Hematopoietic multipotent progenitor cell treated with erythropoietin and hydrocortisone succinate and interleukin-3 and kit ligand, for 15 days (in vitro differentiated cells): ENCODE data around the gene RABL2B.
"Not testable (repeated sequence)": the region's sequence is repeated elsewhere in the genome, so short reads cannot be mapped to it uniquely, and the experiment has no call there.

Experiments
- DNase-seq: peaks from one replicate; pipeline ENCODE4 v3.0.0-alpha.2; 2015; ENCODE audit warnings: low spot score

Gene RABL2B

DNA sequence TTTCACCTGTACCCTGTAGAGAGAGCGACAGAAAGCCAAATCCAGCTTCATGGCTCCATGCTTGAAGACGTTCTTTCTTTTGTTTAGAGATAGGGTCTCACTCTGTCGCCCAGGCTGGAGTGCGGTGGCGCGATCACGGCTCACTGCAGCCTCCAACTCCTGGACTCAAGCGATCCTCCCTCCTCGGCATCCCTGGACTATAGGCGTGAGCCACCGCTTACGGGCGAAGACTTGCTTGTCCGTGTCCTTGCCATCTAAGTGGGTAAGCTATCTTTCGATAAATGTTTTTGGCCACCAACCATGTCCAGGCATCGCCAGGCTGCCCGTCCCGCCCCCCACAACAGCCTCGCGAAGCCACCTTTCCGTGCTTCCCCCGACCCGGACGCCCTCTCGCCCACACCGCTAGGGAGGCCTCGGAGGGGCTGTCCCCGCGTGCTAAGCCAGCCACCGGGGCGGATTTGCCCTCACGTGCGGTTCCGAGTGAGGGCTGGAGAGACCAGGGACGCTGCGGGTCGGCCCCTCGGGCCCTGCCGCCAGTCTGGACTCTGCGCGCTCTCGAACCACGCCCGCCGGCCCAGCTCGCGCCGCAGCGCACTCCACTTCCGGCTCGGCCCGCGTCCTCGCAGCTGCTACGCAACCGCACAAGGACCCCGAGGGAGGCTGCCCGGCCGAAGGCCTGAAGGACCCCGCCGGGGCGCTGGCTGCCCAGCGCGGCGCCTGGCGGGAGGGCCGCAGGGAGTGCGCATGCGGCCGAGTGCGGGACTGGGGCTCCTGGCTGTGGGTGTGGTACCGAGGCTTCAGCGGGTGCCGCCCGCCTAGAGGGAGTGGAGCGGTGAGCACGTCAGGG, at the start of gene RABL2B:
RABL2B (minus strand) TSS at position 604 of the 847 bp plus-strand sequence. CDS start 1,342 bp downstream, outside the sequence.
- peak; percentile 90 for DNase-seq

DNA sequence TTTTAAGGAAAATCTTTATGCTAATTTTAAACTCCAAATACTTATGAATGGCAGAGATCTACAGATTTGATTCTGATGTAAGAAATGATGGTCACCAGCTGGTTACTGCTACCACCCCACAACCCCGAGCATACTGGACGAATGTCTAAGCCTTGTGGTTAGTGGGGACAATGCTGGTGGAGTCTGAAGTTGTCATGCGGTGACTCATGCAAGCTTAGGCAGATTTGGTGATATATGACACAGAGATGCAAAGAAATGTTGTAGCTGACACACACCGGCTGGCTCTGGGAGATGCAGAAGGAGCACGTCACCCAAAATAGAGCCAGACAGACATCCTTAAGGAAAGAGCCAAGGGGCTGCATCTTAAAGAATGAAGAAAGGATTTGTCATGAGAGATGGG, 3.5 kb upstream of the RABL2B start:
- DNase-seq = not testable (repeated sequence)

DNA sequence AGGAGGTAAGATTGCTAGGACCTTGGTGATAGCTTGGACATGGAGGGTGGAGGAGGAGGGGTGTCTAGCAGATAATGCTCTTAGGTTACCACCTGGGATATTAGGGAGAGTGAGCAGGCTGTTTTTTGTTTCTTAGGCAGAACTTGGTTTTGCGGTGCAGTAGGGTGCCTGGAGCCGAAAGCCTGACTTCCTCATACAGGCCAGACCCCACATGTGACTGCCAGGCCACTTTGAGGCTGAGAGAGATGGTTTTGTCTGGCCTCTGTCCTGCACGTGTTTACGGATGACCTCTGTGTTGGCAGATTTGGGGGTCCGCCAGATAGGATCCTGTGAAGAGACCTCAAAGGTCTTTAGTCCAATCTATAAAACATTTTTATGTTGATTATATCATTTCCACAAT, 1.9 kb upstream of the RABL2B start:
- not testable (repeated sequence) for DNase-seq

DNA sequence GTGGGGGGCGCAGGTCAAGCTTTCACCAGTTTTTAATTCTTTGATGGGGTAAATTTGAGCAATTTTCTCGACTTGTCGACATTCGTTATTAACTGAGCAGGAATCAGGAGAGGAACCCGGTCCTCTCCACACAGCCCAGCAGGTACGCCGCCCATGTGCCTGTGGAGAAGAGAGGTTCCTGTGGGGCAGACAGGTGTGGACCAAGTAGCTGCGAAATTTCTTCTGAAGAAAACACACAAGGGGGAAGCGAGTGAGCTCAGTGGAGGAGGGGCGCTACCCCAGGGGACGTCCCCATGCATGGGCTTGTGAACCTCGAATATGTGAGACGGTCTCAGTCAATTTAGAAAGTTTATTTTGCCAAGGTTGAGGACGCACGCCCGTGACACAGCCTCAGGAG, 442 bp upstream of the RABL2B start:
- DNase-seq = not testable (repeated sequence)

DNA sequence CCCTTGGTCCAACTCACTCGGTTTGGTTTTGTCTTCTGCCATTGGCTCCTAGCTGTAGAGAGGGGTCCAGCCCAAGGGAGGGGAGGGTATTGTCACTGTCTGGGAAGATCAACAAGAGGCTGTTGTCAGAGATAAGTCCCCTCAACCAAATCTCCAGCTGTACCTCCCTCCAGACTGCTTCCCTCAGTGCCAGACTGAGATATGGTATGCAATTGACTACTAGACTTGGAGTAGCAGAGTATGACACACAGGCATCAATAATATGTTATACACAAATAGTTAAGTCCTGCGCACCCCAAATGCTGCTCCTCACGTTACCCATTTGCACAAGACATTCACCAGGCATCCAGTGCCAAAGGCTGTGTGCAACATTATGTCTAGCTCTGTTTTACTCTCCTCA, 1.2 kb downstream of the RABL2B start:
- peak; percentile 2 for DNase-seq

DNA sequence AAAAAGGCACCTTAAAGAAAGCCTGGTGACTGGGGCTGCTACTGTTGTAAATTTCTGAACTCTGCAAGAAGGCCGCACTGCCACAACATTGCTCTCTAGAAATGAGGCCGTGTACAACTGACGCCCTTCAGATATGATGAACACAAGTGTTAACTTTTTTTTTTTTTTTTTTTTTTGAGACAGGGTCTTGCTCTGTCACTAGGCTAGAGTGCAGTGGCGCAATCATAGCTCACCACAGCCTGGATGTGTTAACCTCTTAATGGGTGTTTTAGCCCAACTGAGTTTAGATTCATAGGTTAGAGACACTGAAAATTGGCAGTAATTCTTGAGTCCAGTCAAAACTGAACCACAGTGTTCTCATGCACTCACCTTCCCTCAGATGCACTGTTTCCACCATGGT, 3.2 kb downstream of the RABL2B start:
- DNase-seq = not testable (repeated sequence)

DNA sequence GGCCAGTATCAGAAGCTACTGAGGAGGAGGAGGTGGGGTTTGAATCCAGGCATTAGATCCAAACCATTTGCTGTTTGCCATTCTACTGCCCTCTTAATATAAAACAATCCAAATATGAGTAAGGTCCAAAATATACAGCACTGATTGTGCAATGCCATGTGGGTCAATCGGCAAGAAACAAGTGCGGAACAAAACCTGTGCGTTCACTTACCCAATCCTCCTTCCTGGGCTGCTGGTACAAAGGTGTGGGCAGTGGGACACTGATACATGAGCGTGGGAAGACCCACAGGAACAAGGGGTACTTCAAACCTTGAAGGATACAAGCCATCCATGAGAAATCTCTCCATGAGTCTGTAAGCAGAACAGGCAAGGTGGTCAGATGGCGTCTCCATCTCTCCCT, 5.8 kb downstream of the RABL2B start:
- DNase-seq = not testable (repeated sequence)

DNA sequence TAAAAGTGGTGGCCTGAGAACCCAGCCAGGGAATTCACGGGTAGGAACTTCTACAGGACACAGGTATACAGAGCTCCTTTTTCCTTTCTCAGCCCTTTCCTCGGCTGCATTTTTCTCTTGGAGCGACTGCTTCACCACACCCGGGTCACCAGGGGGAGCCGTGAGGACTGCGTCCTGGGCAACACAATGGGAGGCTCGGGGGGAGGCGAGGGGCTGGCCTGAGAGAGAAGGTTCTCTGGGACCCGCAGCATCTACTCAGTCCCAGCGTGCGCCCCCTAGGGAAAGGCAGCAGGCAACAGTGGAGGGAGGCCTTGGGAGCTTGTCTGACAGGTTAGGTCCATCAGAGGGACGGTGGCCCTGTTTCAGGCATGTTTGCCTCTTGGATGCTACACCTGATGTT, 8.3 kb downstream of the RABL2B start:
- DNase-seq = peak; percentile 5

DNA sequence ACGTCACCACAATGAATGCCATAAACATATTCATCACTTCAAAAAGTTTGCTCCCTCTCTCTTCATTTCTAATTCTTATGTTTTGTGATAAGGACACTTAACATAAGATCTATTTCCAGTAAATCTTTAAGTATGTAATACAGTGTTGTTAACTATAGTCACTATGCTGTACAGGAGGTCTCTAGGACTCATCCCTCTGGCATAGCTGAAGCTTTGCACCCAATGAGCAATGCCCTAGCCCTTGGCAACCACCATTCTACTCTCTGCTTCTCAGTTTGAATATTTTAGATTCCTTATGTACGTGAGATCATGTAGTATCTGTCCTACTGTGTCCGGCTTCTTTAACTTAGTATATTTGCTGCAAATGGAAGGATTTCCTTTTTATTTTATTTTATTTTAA, 19.1 kb downstream of the RABL2B start:
- not testable (repeated sequence) for DNase-seq

DNA sequence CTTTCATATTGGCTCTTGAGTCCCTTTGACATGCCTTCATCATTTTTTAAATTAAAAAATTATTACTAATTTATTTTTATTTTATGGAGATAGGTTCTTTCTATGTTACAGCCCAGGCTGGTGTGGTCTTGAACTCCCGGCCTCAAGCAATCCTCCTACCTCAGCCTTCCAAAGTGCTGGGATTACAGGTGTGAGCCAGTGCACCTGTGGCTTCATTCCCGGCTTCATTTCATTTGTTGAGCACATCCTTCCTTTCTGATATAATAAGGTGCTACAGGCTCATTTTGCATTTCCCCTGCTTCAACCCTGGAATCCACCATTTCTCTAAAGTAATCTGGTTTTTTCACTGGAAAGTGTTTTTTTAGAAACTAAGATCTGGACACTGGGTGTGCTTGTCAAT, 21.6 kb downstream of the RABL2B start:
- not testable (repeated sequence) for DNase-seq

DNA sequence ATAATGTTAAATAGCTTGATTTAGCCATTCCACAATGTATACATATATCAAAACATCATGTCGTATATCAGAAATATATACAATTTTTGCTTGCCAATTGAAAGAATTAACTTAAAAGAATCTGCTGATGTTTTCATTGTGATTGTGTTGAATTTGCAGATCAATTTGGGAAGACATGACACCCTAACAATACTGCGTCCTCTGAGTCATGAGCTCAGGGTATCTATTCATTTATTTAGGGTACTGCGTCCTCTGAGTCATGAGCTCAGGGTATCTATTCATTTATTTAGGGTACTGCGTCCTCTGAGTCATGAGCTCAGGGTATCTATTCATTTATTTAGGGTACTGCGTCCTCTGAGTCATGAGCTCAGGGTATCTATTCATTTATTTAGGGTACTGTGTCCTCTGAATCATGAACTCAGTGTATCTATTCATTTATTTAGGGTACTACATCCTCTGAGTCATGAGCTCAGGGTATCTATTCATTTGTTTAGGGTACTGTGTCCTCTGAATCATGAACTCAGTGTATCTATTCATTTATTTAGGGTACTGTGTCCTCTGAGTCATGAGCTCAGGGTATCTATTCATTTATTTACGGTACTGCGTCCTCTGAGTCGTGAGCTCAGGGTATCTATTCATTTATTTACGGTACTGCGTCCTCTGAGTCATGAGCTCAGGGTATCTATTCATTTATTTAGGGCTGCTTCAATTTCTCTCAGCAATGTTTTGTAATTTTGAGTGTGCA, 23.7 kb downstream of the RABL2B start:
- not testable (repeated sequence) for DNase-seq

DNA sequence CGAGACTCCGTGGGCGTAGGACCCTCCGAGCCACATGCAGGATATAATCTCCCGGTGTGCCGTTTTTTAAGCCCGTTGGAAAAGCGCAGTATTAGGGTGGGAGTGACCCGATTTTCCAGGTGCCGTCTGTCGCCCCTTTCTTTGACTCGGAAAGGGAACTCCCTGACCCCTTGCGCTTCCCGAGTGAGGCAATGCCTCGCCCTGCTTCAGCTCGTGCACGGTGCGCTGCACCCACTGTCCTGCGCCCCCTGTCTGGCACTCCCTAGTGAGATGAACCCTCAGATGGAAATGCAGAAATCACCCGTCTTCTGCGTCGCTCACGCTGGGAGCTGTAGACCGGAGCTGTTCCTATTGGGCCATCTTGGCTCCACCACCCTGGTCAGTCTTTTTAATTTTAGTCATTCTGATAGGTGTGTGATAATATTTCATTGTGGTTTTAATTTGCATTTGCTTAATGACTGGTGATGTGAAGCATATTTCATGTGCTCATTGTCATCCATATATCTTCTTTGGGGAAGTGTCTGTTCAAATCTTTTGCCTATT, 26.4 kb downstream of the RABL2B start:
- DNase-seq = peak; percentile 4

DNA sequence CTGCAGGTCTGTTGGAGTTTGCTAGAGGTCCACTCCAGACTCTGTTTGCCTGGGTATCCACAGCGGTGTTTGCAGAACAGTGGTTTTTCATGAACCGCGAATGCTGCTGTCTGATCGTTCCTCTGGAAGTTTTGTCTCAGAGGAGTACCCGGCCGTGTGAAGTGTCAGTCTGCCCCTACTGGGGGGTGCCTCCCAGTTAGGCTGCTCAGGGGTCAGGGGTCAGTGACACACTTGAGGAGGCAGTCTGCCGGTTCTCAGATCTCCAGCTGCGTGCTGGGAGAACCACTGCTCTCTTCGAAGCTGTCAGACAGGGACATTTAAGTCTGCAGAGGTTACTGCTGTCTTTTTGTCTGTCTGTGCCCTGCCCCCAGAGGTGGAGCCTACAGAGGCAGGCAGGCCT, 27.0 kb downstream of the RABL2B start:
- not testable (repeated sequence) for DNase-seq

DNA sequence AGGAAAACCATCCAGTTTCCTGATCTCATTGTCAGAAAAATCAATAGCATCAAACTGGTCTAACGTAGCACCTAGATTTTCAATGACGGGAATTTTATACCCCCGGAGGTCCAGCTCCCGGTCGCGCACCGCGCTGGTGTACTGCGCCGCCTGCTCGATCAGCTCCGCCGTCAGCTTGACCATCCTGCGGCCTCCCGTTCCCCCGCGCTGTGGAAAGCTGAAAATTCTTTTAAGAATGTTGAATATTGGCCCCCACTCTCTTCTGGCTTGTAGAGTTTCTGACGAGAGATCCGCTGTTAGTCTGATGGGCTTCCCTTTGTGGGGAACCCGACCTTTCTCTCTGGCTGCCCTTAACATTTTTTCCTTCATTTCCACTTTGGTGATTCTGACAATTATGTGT, 28.2 kb downstream of the RABL2B start:
- not testable (repeated sequence) for DNase-seq

DNA sequence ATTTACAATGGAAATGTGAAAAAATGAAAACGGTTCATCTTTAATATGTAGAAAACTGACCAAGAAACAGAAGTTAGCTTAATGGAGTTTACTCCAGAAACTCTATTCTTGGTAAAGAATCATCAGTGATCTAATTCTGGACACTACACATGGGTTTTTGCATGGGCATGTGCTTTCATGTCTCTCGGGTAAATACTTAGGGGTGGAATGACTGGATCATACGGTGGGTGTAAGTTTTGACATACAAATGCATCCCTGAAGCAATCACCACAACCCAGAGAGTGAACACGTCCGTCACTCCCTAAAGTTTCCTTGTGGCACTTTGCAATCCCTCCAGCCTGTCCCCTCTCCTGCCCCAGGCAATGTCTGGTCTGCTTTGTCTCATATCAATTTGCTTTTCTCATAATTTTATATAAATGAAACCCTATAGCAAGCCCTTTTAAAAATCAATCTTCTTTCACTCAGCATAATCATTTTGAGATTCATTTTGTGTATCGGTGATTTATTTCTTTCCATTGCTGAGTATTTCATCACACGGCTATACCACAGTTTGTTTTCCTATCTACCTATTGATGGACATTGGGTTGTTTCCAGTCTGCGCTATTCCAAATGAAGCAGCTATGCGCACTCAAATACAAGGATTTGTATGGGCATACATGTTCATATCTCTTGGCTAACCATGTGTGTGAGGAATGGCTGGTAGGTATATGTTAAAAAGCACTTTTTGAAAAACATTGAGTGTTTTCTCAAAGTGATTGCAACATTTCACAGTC, 33.9 kb downstream of the RABL2B start:
- not testable (repeated sequence) for DNase-seq

DNA sequence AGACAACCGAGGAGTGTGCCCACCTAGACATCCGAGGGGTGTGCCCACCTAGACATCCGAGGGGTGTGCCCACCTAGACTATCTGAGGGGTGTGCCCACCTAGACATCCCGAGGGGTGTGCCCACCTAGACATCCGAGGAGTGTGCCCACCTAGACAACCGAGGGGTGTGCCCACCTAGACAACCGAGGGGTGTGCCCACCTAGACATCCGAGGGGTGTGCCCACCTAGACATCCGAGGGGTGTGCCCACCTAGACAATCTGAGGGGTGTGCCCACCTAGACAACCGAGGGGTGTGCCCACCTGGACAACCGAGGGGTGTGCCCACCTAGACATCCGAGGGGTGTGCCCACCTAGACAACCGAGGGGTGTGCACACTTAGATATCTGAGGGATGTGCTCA, 34.8 kb downstream of the RABL2B start:
- DNase-seq = not testable (repeated sequence)

DNA sequence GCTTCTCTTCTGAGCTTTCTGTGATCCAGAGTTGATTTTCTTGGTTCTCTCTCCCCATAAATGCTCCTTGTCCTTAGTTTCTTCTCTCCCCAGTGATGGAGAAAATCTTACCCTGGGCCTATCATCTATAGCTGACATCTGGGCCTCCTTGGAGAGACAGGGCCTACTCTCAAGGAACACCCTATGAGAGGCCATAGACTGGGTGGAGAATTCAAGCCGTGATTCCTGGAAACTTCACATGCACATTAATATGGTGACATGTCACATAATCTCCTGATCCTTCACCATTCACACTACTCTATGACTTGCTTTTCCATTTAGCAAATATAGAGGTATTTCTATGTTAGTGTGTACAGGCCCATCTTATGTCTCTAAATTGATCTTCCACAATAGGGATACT, 35.9 kb downstream of the RABL2B start:
- DNase-seq = not testable (repeated sequence)

DNA sequence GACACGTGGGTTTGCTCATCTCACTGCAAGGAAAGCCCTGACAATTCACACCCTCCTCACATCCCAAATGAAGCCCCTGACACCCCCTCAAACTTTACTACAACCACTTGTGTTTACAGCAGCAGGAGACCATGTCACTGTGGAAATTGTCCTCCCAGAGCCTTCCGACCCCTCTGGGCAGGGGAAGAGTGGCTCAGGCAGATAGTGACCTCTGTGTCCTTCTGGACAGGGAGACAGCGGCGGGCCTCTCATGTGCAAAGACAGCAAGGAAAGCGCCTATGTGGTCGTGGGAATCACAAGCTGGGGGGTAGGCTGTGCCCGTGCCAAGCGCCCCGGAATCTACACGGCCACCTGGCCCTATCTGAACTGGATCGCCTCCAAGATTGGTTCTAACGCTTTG, 39.0 kb downstream of the RABL2B start:
- not testable (repeated sequence) for DNase-seq

DNA sequence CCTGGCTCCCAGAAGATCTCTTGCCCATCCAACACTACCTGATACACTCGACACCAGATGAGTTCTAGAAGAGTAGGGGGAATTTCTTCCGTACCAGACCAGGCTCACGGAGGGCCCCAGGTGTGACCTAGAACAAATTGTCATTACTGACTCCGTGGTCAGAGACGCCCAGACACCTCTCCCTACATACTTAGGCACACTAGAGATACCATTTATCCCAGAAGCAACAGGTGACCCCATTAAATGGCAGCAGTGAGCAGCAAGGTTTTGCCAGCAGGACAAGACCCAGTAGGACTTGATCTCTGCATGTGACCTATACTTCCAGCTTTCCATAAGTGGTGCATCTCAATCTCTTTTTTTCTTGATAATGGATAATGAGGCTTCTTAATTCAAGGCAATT, 42.7 kb downstream of the RABL2B start:
- DNase-seq = not testable (repeated sequence)

DNA sequence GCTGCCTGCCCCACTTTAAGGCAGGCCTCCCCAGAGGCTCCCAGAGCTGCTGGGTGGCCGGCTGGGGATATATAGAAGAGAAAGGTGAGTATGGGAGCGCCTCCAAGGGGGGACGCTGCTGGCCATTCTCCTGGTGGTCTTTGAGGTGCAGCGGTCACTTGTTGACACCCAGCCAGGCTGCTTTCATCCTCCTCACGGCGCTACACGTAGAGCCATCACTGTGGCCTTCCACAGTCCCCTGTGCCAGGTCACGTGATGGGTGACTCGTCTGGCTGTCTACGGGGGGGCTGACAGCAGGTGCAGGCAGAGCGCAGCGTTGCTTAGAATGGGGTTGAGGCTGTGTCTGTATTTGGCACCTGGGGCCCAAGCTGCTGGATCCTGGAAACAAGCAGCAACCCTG, 43.5 kb downstream of the RABL2B start:
- DNase-seq = no peak

DNA sequence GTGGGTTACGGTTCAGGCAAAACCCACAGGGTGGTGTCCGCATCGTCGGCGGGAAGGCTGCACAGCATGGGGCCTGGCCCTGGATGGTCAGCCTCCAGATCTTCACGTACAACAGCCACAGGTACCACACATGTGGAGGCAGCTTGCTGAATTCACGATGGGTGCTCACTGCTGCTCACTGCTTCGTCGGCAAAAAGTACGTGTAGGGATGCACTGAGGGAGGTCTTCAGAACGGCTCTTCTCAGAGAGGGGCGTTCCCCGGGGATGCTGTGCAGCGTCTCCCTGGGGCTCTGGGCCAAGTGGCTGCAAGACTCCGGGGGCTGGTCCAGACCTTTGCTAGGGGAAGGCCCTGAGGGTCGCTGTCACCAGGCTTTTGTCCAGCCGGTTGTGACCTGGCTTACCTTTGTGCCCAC, 44.2 kb downstream of the RABL2B start:
- no peak for DNase-seq

DNA sequence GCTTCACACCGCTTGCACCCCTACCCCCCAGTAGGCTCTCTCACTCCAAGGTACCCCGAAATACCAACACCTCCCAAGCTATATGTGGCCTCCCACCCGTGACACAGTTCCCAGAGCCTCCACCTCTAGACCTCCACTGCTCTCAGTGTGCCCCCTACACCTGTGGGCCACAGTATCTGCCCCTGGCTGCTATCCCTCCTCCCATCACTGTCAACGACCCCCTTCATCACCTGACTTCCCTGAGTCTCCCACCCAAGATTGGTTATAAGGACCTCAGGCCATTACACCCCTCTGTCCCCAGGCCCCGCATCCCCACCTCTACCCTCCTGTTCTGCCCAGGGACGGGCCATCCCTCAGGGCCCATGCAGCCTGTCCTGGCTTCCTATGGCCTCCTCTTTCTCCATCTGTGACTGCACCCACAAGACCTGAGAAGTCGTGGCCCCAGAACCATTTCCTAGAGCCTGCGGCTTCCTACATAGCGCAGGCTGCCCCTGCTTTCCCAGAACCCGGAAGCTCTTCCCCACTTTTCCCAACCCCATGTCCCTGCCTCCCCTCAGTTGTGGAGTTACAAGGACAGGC, 44.7 kb downstream of the RABL2B start:
- no peak for DNase-seq
